Spleen (tissue), 11 donors: ENCODE results near the gene PRKCA. TPM values are rescaled to one million over a fixed set of nuclear protein-coding genes. Genes with fewer than 3 reads are reported as not detected.

ENCODE experiments used
- DNase-seq: peaks from one replicate; pipeline ENCODE4 v3.0.0-alpha.2; 2020
- H3K27ac ChIP-seq, 8 donors: fragments of 200-600 bp; sonication (generic) in 7 of 8; 1 replicate in 4 of 8; 2 replicates in 4 of 8; pipeline versions ENCODE4 v1.5.0 to v1.8.0; 2016 to 2021; ENCODE audit warnings: inconsistent platforms in 4 of 8, mild to moderate bottlenecking in 4 of 8, moderate library complexity in 1 of 8
- H3K27me3 ChIP-seq, 7 donors: fragments of 200-600 bp; sonication (generic) in 6 of 7; replicated peaks in 1 of 7; 1 replicate in 4 of 7; 2 replicates in 3 of 7; pipeline versions ENCODE4 v1.5.0 to v1.8.0; 2016 to 2021; ENCODE audit warnings: inconsistent platforms in 3 of 7, mild to moderate bottlenecking in 1 of 7
- H3K36me3 ChIP-seq, 6 donors: fragments of 200-600 bp; sonication (generic) in 5 of 6; 1 replicate in 4 of 6; 2 replicates in 2 of 6; pipeline versions ENCODE4 v1.5.0 to v1.8.0; 2016 to 2021; ENCODE audit warnings: inconsistent platforms in 2 of 6
- H3K4me1 ChIP-seq, 6 donors: fragments of 200-600 bp; sonication (generic) in 5 of 6; 1 replicate in 3 of 6; 2 replicates in 3 of 6; pipeline versions ENCODE4 v1.5.0 to v1.8.0; 2016 to 2021; ENCODE audit warnings: inconsistent platforms in 3 of 6
- H3K4me3 ChIP-seq, 8 donors: fragments of 200-600 bp; sonication (generic) in 7 of 8; 1 replicate in 4 of 8; 2 replicates in 4 of 8; pipeline versions ENCODE4 v1.5.0 to v1.8.0; 2016 to 2021; ENCODE audit warnings: inconsistent platforms in 4 of 8, mild to moderate bottlenecking in 4 of 8, moderate library complexity in 2 of 8
- H3K9me3 ChIP-seq, 8 donors: fragments of 200-600 bp; sonication (generic) in 7 of 8; 1 replicate in 4 of 8; 2 replicates in 4 of 8; pipeline versions ENCODE4 v1.5.0 to v1.8.0; 2016 to 2021; ENCODE audit warnings: inconsistent platforms in 4 of 8
- CTCF ChIP-seq, 11 experiments: fragments of 200-600 bp in 7 of 11; fragments of 450-650 bp in 4 of 11; sonication (generic) in 4 of 11; IDR thresholded peaks in 8 of 11; conservative IDR thresholded peaks in 3 of 11; 1 replicate in 7 of 11; 2 replicates in 4 of 11; pipeline versions ENCODE4 v1.4.0 to v1.8.0; 2016 to 2021; ENCODE audit warnings: antibody characterized with exemption in 11 of 11, inconsistent platforms in 4 of 11, mild to moderate bottlenecking in 1 of 11
- POLR2A ChIP-seq, 3 donors: fragments of 450-650 bp; IDR thresholded peaks; one replicate each; pipeline ENCODE4 v1.5.1; 2017; ENCODE audit warnings: antibody characterized with exemption in 3 of 3, mild to moderate bottlenecking in 1 of 3
- POLR2AphosphoS5 ChIP-seq, 3 donors: sonication (generic); formaldehyde crosslinking; IDR thresholded peaks; one replicate each; pipeline ENCODE4 v1.5.1; 2017; ENCODE audit warnings: antibody characterized with exemption in 3 of 3
- WGBS, 5 donors: extraction: QIAGEN DNeasy Blood & Tissue Kit in 3 of 5; methylation state at CpG; one replicate each; pipeline versions ENCODE4 v1.1.5 to v1.1.7; 2013 to 2018; 5-methylcytosine and 5-hydroxymethylcytosine counted together
- intact Hi-C: fragments of 100-400 bp; cut with DNase I; formaldehyde crosslinking; loops from one replicate; pipeline ENCODE4 v1.15.0; 2023; ENCODE audit warnings: low total_unique reads
- polyA plus RNA-seq, 3 donors: library from polyadenylated mRNA; stranded (reverse); fragments of 200-250 nt; gene quantifications; one replicate each; pipeline ENCODE4 v1.2.1, GENCODE V29; 2013
- total RNA-seq, 7 donors: library from RNA; depleted of rRNA in 3 of 7; stranded (reverse); fragments of >200 nt in 3 of 7; fragmentation: NEBNext Ultra II Directional in 4 of 7; extraction: Animal tissue kit (Norgen Biotek cat#: 25700) in 4 of 7; gene quantifications; one replicate each; pipeline versions ENCODE4 v1.1.0 to v1.2.1, GENCODE V29; 2016 to 2021
- donor health status: healthy with polysubstance abuse.
- donor health status: DM: no; HTN: no; CAD: no; lungs with moderate emphysema.
- donor health status: DM: no; HTN: no; CAD: no.
- donor health status: Bipolar disorder and iron deficiency.
- donor health status: healthy.
- donor health status: DM: no; HTN: no; CAD: no.
- donor health status: DM: yes; HTN: yes; CAD: no.

PRKCA gene
- total and polyA plus RNA-seq, 10 donors, result 1.7 to 59.7 (median 31.2) TPM

GRCh38 chr17:66547151-66547865 lies 244.9 kb downstream of the PRKCA start:
- no peak for DNase-seq
- WGBS, 5 donors, result 72 to 87% (median 81%) methylated on average over 3 of the region's 3 CpGs
- intact Hi-C loops, result no loop called here
- TF ChIP-seq POLR2AphosphoS5 (IDR thresholded peaks at IDR 0.05) (no peak), POLR2A (IDR thresholded peaks at IDR 0.05) (no peak), CTCF (IDR thresholded peaks at IDR 0.05 in 8 of 11, conservative IDR thresholded peaks at IDR 0.05 in 3 of 11) (no peak)
- H3K9me3 ChIP-seq, result peaks cover 0 to 20% (median 12%) of the 10 kb centered on the region in 8 donors
- no peak overlapping the region for H3K4me3 ChIP-seq
- H3K27me3 ChIP-seq, result no peaks in the 10 kb centered on the region
- H3K27ac ChIP-seq, result peak overlapping the region in 5 of 8 donors; percentile 29 to 64 (median 43)
- peaks cover 13 to 45% (median 23%) of the 10 kb centered on the region in 6 donors for H3K4me1 ChIP-seq
- H3K36me3 ChIP-seq, result no peaks in the 10 kb centered on the region

DNA sequence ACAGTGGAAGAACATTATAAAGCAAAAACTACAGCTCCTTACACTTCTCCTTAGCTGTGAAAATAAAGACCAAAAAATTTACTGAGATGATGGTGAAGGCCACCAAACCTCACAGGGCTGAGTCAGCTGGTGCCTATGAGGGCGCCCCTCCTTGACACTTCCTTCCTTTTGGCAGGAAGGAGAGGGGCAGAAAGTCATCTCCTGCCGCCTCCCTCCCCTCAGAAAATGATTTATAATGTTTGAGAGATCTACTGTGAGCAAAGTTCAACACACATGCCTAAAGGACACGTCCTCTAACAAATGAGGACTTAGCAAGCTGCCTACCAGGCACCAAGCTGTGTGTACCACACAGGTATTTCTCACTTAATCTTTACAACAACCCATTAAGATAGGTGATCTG lies 245.7 kb downstream of the PRKCA start:
- 10 to 13% (median 11%) methylated on average over 3 of the region's 3 CpGs for WGBS, 5 donors
- intact Hi-C loops, result no loop called here
- DNase-seq, result no peak
- no peak for TF ChIP-seq CTCF (IDR thresholded peaks at IDR 0.05 in 8 of 11, conservative IDR thresholded peaks at IDR 0.05 in 3 of 11)
- no peak for TF ChIP-seq POLR2A (IDR thresholded peaks at IDR 0.05)
- TF ChIP-seq POLR2AphosphoS5 (IDR thresholded peaks at IDR 0.05), result peak in 2 of 3 donors; percentile 44 to 65
- Histone ChIP-seq H3K27me3 (no peaks in the 10 kb centered on the region), H3K9me3 (peaks cover 0 to 20% (median 13%) of the 10 kb centered on the region in 8 donors), H3K4me1 (peaks cover 13 to 36% (median 19%) of the 10 kb centered on the region in 6 donors), H3K36me3 (no peaks in the 10 kb centered on the region), H3K27ac (peak overlapping the region in 7 of 8 donors; percentile 10 to 64 (median 33)), H3K4me3 (no peak overlapping the region)

GRCh38 chr17:66548659-66549310 lies 246.4 kb downstream of the PRKCA start:
- 80 to 91% (median 86%) methylated on average over 14 of the region's 14 CpGs for WGBS, 5 donors
- Histone ChIP-seq H3K27ac (peak overlapping the region in 6 of 8 donors; percentile 3 to 64 (median 38)), H3K4me3 (no peak overlapping the region)

More at GRCh38 chr17:66548659-66549310, 246.4 kb downstream of the PRKCA start:
- Histone ChIP-seq H3K4me1 (peaks cover 13 to 36% (median 19%) of the 10 kb centered on the region in 6 donors), H3K27me3 (no peaks in the 10 kb centered on the region), H3K36me3 (no peaks in the 10 kb centered on the region), H3K9me3 (peaks cover 0 to 20% (median 13%) of the 10 kb centered on the region in 8 donors)
- intact Hi-C loops, result no loop called here
- no peak for DNase-seq
- TF ChIP-seq POLR2AphosphoS5 (IDR thresholded peaks at IDR 0.05) (no peak), POLR2A (IDR thresholded peaks at IDR 0.05) (no peak), CTCF (IDR thresholded peaks at IDR 0.05 in 8 of 11, conservative IDR thresholded peaks at IDR 0.05 in 3 of 11) (no peak)
